NCI-H1436 treated with DMSO at 0.1 percent for 48 hours (cell line): ENCODE data around the gene PSMB7.

ENCODE experiments used
- DNase-seq: peaks from one replicate; lab custom pipeline; 2025; lab: John Stamatoyannopoulos, UW

PSMB7 gene

GRCh38 chr9:124381170-124381945, 33.9 kb downstream of the PSMB7 start:
- no peak for DNase-seq

DNA sequence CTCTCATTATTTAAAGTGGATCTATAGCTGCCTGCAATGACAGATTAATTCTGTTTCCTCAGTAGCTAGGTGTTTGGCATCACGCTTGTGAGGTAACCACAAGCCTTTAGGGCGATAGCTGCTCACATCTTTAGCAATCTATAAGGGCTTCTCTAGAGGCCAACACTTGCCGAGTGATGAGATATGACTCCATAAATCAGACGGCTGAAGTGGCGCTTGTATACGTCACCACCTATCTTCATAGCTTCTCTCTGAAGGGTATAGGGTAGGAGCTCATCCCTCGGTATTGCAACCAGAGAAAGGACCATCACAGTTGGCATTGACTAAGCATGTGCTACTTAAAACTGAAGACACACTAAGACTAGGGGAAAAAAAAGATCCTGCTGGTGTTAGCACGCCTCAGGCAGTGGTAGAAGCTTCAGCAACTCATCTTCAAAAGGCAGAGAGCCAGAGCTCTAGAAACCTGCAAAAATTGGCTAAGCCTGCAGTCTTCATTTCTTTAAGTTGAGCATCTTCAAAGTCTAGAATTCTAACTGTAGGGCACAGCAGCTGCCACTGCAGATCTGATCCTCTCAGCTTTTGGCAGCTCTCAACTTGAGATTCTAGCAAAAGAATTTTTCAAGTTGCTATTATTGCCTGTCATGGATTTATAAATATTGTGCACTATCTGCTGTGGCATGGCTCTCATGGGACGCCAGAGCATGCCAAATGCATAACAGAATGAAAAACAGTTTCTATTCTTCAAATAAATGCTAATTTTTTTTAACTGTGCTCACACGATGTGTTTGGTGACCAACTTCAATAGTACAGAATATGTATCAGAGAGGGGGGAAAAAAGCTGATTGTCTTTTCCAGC, 37.5 kb downstream of the PSMB7 start:
- DNase-seq = no peak

DNA sequence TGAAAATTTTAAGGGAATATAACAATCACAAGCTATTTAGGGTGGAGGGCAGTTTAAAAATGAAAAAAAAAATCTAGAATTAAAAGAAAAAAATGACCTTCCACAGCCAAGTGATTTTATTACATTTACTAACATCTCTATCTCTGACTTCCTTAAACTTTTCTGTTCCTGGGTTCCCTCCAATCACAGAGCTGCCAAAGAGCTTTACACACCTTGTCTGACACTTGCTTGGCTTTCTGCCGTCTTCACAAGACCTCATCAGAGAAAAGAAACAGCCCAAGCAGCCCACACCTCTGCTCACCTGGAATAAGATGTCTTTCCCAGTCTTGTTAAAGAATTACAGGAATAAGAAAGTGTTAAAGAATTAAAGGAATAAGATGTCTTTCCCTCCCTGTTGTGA, 38.9 kb downstream of the PSMB7 start:
- no peak for DNase-seq

DNA sequence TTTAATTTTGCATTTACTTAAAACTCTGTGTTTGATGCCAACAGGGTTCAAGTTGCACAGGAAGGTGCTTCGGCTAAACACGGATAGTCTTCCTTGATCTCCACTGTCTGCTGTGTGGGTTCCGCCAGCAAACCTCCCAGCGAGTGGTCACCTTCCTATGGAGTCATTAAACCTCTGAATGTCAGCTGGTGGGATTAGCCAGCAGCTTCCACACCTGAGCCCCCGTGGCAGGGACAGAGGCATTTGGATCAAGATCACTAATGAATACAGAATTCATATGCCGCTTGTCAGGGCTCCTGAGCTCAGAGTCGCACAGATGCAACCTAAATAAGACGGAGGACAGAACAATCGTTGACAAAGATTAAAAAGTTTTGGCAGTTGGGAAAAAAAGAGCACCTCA, 39.5 kb downstream of the PSMB7 start:
- DNase-seq = no peak

DNA sequence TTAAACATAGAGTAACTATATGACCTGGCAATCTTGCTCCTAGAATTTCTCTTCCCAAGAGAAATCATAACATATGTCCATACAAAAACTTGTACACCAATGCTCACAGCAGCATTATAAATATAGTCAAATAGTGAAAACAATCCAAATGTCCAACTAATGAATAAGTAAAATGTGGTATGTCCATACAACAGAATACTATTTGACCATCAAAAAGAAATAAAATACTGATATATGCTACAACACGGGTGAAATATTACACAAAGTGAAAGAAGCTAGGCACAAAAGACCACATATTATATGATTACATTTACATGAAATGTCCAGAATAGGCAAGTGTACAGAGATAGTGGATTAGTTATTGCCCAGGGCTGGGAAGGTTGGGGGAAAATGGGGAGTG, 41.4 kb downstream of the PSMB7 start:
- DNase-seq = no peak

GRCh38 chr9:124373386-124373785, 41.9 kb downstream of the PSMB7 start:
- DNase-seq = no peak

GRCh38 chr9:124372038-124372437, 43.2 kb downstream of the PSMB7 start:
- DNase-seq = no peak

DNA sequence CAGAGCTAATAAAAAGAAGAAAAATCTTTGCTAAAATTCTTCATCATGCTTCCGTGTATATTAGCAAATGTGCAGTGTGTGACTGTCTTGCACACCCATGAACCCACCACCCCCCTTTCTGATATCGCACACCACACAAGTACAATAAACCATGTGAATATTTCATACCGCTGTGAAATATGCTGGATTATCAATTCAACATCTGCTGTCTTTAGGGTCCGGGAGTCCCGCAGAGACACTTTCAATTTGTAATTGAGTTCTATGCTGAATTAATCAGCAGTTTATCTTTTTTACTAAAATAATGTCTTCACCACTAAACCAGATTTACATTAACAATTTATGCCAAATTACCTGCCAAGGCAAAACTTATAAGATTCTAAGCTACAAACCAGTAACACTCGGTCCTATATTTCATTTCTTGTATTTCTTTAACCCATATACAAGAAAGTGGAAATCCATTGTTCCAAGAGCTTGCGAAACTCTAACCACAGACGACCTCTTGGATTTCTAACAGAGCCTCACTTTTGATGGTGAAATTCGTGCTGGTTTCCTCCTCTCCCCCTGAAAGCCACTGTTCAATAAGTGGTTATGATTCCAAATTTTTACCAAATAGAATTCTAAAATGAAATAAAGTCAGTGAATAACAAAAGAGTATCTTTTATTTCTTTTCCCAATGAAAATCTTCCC, 44.2 kb downstream of the PSMB7 start:
- DNase-seq = no peak

GRCh38 chr9:124369231-124369797, 45.9 kb downstream of the PSMB7 start:
- no peak for DNase-seq

- DNase-seq = no peak
These were observed 46.5 kb downstream of the PSMB7 start for GRCh38 chr9:124368692-124369091.

DNA sequence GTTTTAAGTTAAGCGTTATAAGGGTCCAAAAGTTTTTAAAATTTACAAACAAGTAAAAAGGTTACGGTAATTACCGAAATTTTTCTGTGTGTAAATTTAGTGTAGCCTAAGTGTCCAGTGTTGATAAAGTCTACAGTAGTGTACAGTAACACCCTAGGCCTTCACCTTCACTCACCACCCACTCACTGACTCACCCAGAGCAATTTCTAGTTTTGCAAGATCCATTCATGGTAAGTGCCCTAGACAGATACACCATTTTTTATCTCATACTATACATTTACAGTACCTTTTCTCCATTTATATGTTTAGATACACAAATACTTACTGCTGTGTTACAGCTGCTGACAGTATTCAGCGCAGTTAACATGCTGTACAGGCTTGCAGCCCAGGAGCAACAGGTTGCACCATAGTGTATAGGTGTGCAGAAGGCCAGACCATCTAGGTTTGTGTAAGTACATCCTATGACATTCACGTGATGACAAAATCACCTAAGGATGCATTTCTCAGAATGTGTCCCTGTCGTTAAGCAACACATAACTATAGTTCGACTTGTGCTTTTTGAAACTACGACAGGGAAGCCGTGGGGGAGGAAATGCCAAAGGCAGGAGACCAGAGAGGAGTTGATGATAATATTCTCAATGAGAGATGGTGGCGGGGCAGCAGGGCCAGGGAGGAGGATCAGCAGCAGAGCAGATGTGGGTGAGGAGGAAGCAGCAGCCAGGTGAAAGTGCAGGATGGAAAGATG, 48.6 kb downstream of the PSMB7 start:
- DNase-seq = no peak

DNA sequence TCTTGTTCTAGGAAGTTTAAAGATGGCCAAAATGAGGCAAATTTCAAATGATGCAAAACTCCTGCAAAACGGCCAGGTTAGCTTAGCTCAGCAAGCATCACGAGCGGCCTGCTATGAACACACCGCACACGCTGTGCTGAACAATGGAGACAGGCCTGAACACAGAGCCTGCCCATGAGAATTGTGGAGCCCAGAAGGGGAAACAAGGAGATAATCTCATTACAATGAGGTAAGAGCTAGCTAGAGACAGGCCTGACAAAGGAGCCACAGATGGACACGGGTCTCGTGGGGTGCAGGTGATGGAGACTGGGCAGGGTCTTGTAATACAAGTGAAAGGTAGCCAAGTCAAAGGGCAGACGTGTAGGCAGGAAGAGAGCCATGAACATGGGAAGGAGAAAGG, 50.2 kb downstream of the PSMB7 start:
- no peak for DNase-seq

- no peak for DNase-seq
These were observed 51.1 kb downstream of the PSMB7 start for GRCh38 chr9:124364141-124364540.

DNA sequence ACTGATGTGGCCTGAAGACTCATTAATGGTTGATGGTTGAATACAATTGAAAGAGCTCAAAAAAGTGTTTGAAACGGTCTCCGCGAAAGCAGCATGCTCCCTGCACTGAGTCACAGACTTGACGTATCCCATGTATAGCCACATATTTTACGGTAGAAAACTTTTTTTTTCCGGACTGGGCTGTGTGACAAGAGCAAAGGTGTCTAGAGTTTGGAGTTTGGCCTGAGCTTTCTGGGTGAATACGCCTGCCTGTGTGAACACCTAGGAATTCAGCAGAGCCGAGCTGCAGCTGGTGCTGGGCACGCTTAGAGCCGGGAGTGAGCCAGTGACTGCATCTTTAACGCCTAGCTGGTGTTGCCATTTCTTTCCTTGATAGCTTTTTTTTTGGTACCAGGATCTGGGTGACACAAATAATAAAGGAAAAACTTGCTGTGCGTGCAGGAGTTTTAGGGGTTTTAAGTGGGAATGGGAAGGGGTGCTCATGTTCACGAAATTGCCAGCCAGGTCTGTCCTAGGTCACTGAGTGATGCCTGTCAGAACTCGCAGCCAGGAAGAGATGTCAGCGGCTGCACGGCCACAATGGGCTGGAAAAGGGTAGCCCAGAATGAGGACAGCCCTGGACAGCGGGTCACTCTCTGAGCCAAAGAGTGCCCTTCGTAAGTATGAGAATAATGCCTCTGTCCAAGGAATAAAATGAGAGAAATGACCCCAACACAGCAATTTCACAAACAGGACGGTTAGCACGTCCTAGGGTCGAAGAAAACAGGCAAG, 51.7 kb downstream of the PSMB7 start:
- DNase-seq = no peak

DNA sequence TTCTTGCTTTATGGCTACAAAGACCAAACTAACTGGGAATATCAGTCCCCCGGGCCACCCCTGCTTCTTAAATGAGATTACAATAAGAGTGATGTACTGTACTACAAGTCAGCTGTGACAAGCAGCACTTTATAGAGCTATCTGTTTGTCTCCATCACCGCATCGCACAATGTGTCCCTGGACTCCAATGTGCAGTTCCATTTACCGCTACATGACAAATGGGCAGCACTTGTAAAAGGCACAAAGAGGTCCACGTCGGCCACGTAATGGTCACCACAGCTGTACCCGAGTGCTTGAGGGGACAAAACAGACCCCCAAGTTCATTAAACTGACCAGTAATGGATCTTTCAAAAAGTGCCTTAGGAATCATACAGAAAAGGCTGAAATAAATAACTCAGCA, 54.1 kb downstream of the PSMB7 start:
- no peak for DNase-seq

DNA sequence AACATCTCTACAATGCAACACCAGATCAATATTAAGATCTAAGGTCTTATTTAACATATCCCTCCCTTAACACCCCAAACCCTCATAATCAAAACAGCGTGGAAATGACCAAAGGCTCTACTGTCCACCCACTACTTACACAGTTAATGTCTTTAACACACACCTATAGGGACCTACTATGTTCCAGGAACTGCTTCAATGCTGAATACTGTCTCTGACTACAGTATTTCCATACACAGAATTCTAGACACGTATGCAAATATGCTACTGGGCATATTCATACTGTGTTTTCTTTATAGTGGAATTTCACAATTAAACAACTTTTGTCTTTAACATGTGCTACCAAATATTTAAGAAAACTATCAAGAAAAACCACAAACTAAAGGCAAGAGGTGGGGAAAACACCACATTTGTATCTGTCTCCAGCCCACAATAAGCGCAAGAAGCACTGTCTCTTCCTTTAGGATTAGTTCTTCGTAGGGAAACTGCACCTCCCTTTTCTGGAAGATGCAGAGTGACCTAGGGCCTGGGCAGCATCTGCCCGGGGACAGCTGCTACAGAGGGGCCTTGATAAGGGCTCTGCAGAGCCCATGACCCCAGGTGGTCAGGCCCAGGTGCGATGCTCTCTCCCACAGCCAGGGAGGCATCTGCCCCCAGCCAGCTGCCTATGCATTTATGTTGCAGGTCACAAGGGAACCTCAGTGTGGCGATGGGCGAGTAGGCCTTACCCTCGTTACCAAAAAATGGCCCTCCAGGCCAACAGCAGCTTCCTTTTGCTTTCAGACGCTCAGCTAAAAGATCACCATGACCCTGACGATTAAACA, 55.2 kb downstream of the PSMB7 start:
- no peak for DNase-seq

GRCh38 chr9:124359426-124359825, 55.8 kb downstream of the PSMB7 start:
- DNase-seq = no peak

DNA sequence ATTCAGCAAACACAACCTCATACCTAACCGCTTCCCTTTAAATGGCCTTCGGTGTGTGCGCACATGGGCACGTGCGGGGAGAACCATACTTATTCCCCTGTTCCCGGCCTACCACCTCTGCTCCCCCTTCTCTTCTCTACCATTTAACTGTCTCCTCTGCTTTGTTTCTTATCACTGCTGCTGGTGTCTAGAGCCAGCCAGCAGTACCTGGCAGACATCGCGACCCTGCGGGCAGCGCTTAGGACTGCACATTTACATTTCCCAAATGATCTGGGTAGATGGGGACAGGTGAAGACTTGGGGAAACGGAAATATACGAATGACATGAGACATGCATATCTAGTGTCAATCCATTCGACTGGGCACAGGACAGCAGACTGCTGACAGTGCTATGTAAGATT, 56.6 kb downstream of the PSMB7 start:
- DNase-seq = no peak

- no peak for DNase-seq
These were observed 57.4 kb downstream of the PSMB7 start for GRCh38 chr9:124357721-124358361.
